Natural killer cell (primary cell): ENCODE measurements around the gene ADAMTS17. TPM values are rescaled to one million over a fixed set of nuclear protein-coding genes. Genes with fewer than 3 reads are reported as not detected.

Experiments used
- ATAC-seq, 3 donors: fragments of 150-1000 bp in 2 of 3; fragments of 200-7000 bp in 1 of 3; cut with Tn5 transposase; 1 replicate in 1 of 3; 2 replicates in 2 of 3; pipeline ENCODE4 v1.10.0; 2021; ENCODE audit warnings: mild to moderate bottlenecking in 2 of 3, moderate library complexity in 2 of 3
- DNase-seq, 2 donors: peaks; one replicate each; pipeline versions ENCODE4 v3.0.0 to v3.0.0-alpha.2; 2013 to 2021; ENCODE audit warnings: mixed read lengths in 1 of 2
- H3K27ac ChIP-seq: one replicate; pipeline ENCODE4 v1.5.1; 2013; ENCODE audit warnings: mild to moderate bottlenecking, low read length
- H3K27me3 ChIP-seq: one replicate; pipeline ENCODE4 v1.6.1; 2013; ENCODE audit warnings: low read length; ENCODE audit not compliant: control insufficient read depth, insufficient read depth
- H3K36me3 ChIP-seq: one replicate; pipeline ENCODE4 v1.6.1; 2013; ENCODE audit warnings: low read length; ENCODE audit not compliant: control insufficient read depth, insufficient read depth
- H3K4me1 ChIP-seq: one replicate; pipeline ENCODE4 v1.6.1; 2013; ENCODE audit warnings: low read length; ENCODE audit not compliant: control insufficient read depth, insufficient read depth
- H3K4me3 ChIP-seq: one replicate; pipeline ENCODE4 v1.5.1; 2013; ENCODE audit warnings: low read length
- H3K9me3 ChIP-seq: one replicate; pipeline ENCODE4 v1.6.1; 2013; ENCODE audit warnings: low read length; ENCODE audit not compliant: control insufficient read depth, insufficient read depth
- H3K27ac Mint-ChIP-seq, 2 donors: one replicate each; pipeline ENCODE4 v1.8.0; 2022; ENCODE audit warnings: mild to moderate bottlenecking in 2 of 2, mixed read lengths in 2 of 2, moderate library complexity in 1 of 2
- H3K27me3 Mint-ChIP-seq, 2 donors: one replicate each; pipeline ENCODE4 v1.8.0; 2022; ENCODE audit warnings: low read depth in 2 of 2, mixed read lengths in 2 of 2
- H3K36me3 Mint-ChIP-seq: one replicate; pipeline ENCODE4 v1.8.0; 2022; ENCODE audit warnings: mixed read lengths
- H3K4me1 Mint-ChIP-seq, 2 donors: one replicate each; pipeline ENCODE4 v1.8.0; 2022; ENCODE audit warnings: mixed read lengths in 2 of 2
- H3K4me3 Mint-ChIP-seq: one replicate; pipeline ENCODE4 v1.8.0; 2022; ENCODE audit warnings: mild to moderate bottlenecking, moderate library complexity, mixed read lengths
- H3K9me3 Mint-ChIP-seq, 2 donors: one replicate each; pipeline ENCODE4 v1.8.0; 2022; ENCODE audit warnings: mixed read lengths in 2 of 2
- CTCF ChIP-seq: fragments of 200-600 bp; IDR thresholded peaks from one replicate; pipeline ENCODE4 v1.8.0; 2022; ENCODE audit warnings: antibody characterized with exemption
- WGBS: methylation state at CpG from one replicate; pipeline ENCODE4 v1.1.7; 2013; ENCODE audit warnings: missing lambda C conversion rate; ENCODE audit not compliant: insufficient coverage; 5-methylcytosine and 5-hydroxymethylcytosine counted together
- intact Hi-C: fragments of 100-400 bp; cut with micrococcal nuclease; formaldehyde crosslinking; loops from one replicate; pipeline ENCODE4 v1.14.2; 2022
- total RNA-seq, 4 donors: library from RNA; stranded (reverse); fragments of 120-200 nt in 1 of 4; gene quantifications; one replicate each; pipeline versions ENCODE4 v1.2.3 to v1.2.4, GENCODE V29; 2013 to 2022

The ADAMTS17 gene
- total RNA-seq, 3 donors from 2014 or later (not counting 1 experiment from before 2014, with no cell fraction given) = 4.8 to 9.5 (median 5.3) TPM

- Mint-ChIP-seq H3K27ac (no peak overlapping the region), H3K36me3 (peaks cover 21% of the 10 kb centered on the region), H3K4me3 (no peak overlapping the region), H3K4me1 (no peaks in the 10 kb centered on the region), H3K9me3 (peaks cover 4 to 12% of the 10 kb centered on the region in 2 donors), H3K27me3 (peaks cover 5 to 13% of the 10 kb centered on the region in 2 donors)
- no peaks in the 10 kb centered on the region for H3K36me3 ChIP-seq
- peaks cover 9% of the 10 kb centered on the region for H3K9me3 ChIP-seq
- no peaks in the 10 kb centered on the region for H3K4me1 ChIP-seq
- H3K27me3 ChIP-seq = no peaks in the 10 kb centered on the region
- 91% methylated on average over 3 of the region's 3 CpGs for WGBS
- DNase-seq (no peak), ATAC-seq (no peak)
- intact Hi-C loops = no loop called here
- H3K27ac ChIP-seq = no peak overlapping the region
- no peak overlapping the region for H3K4me3 ChIP-seq
- TF ChIP-seq CTCF = no peak
These were observed 193.9 kb downstream of the ADAMTS17 start for GRCh38 chr15:100147828-100148227.

- H3K36me3 Mint-ChIP-seq = peaks cover 16% of the 10 kb centered on the region
- DNase-seq = no peak
- no peak overlapping the region for H3K4me3 Mint-ChIP-seq
- no peak for TF ChIP-seq CTCF
- peaks cover 4 to 7% of the 10 kb centered on the region in 2 donors for H3K9me3 Mint-ChIP-seq
- Histone ChIP-seq H3K36me3 (no peaks in the 10 kb centered on the region), H3K9me3 (peaks cover 4% of the 10 kb centered on the region), H3K4me1 (no peaks in the 10 kb centered on the region), H3K27ac (no peak overlapping the region), H3K4me3 (no peak overlapping the region), H3K27me3 (no peaks in the 10 kb centered on the region)
- no peak overlapping the region for H3K27ac Mint-ChIP-seq
- ATAC-seq = no peak
- intact Hi-C loops = no loop called here
- WGBS = 100% methylated on average over 1 of the region's 1 CpG
- H3K27me3 Mint-ChIP-seq = peaks cover 1 to 13% of the 10 kb centered on the region in 2 donors
- H3K4me1 Mint-ChIP-seq = peaks cover 6 to 9% of the 10 kb centered on the region in 2 donors
These were observed 198.4 kb downstream of the ADAMTS17 start for GRCh38 chr15:100143378-100143777.

GRCh38 chr15:100141311-100142001, 200.3 kb downstream of the ADAMTS17 start:
- Histone ChIP-seq H3K4me1 (no peaks in the 10 kb centered on the region), H3K4me3 (no peak overlapping the region), H3K9me3 (no peaks in the 10 kb centered on the region), H3K27ac (no peak overlapping the region), H3K36me3 (no peaks in the 10 kb centered on the region), H3K27me3 (no peaks in the 10 kb centered on the region)
- ATAC-seq = no peak
- WGBS = 82% methylated on average over 11 of the region's 11 CpGs
- Mint-ChIP-seq H3K36me3 (no peaks in the 10 kb centered on the region), H3K27ac (no peak overlapping the region), H3K9me3 (no peaks in the 10 kb centered on the region), H3K4me1 (peaks cover 6 to 9% of the 10 kb centered on the region in 2 donors), H3K27me3 (peaks cover 11 to 28% of the 10 kb centered on the region in 2 donors), H3K4me3 (no peak overlapping the region)
- TF ChIP-seq CTCF = no peak
- intact Hi-C loops = no loop called here
- DNase-seq = no peak
